Stimulated activated CD4-positive, alpha-beta T cell treated with anti-CD3 and anti-CD28 coated beads, Interleukin-1b, Interleukin-23, amount 100 ng/mL, for 24 hours (primary cell): ENCODE results near the gene ESR1.

Experiments used
- DNase-seq, 4 experiments: peaks; one replicate each; pipeline ENCODE4 v3.0.0-alpha.2; 2020; ENCODE audit warnings: low read depth in 4 of 4, low spot score in 1 of 4

Gene ESR1

GRCh38 chr6:151807513-151808370, at the start of gene ESR1:
TSS of gene ESR1 (plus strand) at chr6:151807682. CDS start at chr6:151807913, 231 bp downstream.
- no peak for DNase-seq

GRCh38 chr6:151760486-151760885, 47.0 kb upstream of the ESR1 start:
- no peak for DNase-seq

GRCh38 chr6:151761851-151762250, 45.6 kb upstream of the ESR1 start:
- no peak for DNase-seq

- DNase-seq = no peak
Measured at GRCh38 chr6:151762817-151763216, 44.7 kb upstream of the ESR1 start.

GRCh38 chr6:151763303-151763702, 44.2 kb upstream of the ESR1 start:
- DNase-seq = no peak

- peak in 1 of 4 experiments; percentile 14 for DNase-seq
Measured at GRCh38 chr6:151763938-151764680, 43.4 kb upstream of the ESR1 start.

- peak in 1 of 4 experiments; percentile 7 for DNase-seq
Measured at GRCh38 chr6:151765444-151765886, 42.0 kb upstream of the ESR1 start.

GRCh38 chr6:151772446-151772845, 35.0 kb upstream of the ESR1 start:
- DNase-seq = no peak

- DNase-seq = no peak
Measured at GRCh38 chr6:151773382-151773781, 34.1 kb upstream of the ESR1 start.

GRCh38 chr6:151782560-151782959, 24.9 kb upstream of the ESR1 start:
- no peak for DNase-seq

- DNase-seq = no peak
Measured at GRCh38 chr6:151783692-151784091, 23.8 kb upstream of the ESR1 start.

GRCh38 chr6:151784441-151785214, 22.9 kb upstream of the ESR1 start:
- DNase-seq = no peak

GRCh38 chr6:151796842-151797530, 10.5 kb upstream of the ESR1 start:
- no peak for DNase-seq

GRCh38 chr6:151803743-151804142, 3.7 kb upstream of the ESR1 start:
- DNase-seq = no peak

GRCh38 chr6:151804585-151805285, 2.7 kb upstream of the ESR1 start:
- no peak for DNase-seq

- DNase-seq = no peak
Measured at GRCh38 chr6:151805286-151805840, 2.1 kb upstream of the ESR1 start.

- no peak for DNase-seq
Measured at GRCh38 chr6:151806757-151807512, 547 bp upstream of the ESR1 start.

- no peak for DNase-seq
Measured at GRCh38 chr6:151808371-151809241, 1.1 kb downstream of the ESR1 start.
